Measurements from ENCODE around the gene MAP2K5. TPM values are rescaled to one million over a fixed set of nuclear protein-coding genes. Genes with fewer than 3 reads are reported as not detected.

The MAP2K5 gene
- total RNA-seq, 1 experiment from 2014 or later = 15.0 TPM

DNA sequence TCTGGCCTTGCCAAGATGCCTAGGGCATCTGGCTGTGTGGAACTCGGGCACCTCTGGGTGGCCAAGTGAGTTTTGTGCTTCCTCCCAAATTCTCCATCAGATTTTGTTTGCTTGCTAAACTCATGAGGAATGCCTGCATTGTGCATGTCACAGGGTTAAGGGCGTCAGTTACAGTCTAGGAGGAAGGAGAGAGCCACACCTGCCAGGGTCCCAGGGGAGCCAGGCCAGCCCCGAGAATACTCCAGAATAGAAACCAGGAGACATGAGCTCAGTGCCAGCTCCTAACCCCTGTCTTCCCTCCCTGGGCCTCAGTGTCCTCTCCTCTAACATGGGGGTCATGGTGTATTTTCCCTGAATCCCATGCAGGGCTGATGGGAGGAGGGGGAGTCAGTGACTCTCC, 260.8 kb downstream of the MAP2K5 start:
- Histone ChIP-seq H3K4ac (ENCODE audit: low read depth, low read length) (no peak overlapping the region), H3K14ac (ENCODE audit: insufficient read depth, low read length) (no peak overlapping the region), H3K4me1 (ENCODE audit: insufficient read depth, low read length) (peaks cover 2% of the 10 kb centered on the region; the same call in 1 of the 2 replicates), H2AK5ac (ENCODE audit: insufficient read length, low read length) (no peak overlapping the region), H3K23me2 (ENCODE audit: insufficient read length, low read depth, low read length, poor library complexity, severe bottlenecking) (no peaks in the 10 kb centered on the region), H3K79me2 (ENCODE audit: insufficient read depth, low read length) (no peaks in the 10 kb centered on the region), H3K27me3 (ENCODE audit: insufficient read depth, low read length) (no peaks in the 10 kb centered on the region), H2BK5ac (ENCODE audit: insufficient read length, low read length) (no peak overlapping the region), H2BK20ac (ENCODE audit: low read depth, low read length, poor library complexity, severe bottlenecking) (no peak overlapping the region), H4K8ac (replicated peaks; ENCODE audit: insufficient read length, low read depth, low read length) (no peak overlapping the region), H2BK120ac (ENCODE audit: low read depth, low read length, poor library complexity, severe bottlenecking) (no peak overlapping the region), H3K9me3 (ENCODE audit: control insufficient read depth, low read depth, low read length) (no peaks in the 10 kb centered on the region), H3T11ph (ENCODE audit: low read length) (no peak overlapping the region), H3K27ac (ENCODE audit: insufficient read length, low read depth, low read length) (no peak overlapping the region), H3K4me2 (ENCODE audit: insufficient read depth, insufficient read length, low read length) (no peak overlapping the region), H4K91ac (ENCODE audit: insufficient read length, low read depth, low read length) (no peak overlapping the region), H2BK12ac (ENCODE audit: insufficient read length, low read depth, low read length) (no peak overlapping the region), H3K9ac (ENCODE audit: extremely low read depth, insufficient read length, low read length) (no peak overlapping the region), H3K79me1 (ENCODE audit: insufficient read depth, low read depth, low read length, poor library complexity, severe bottlenecking) (no peaks in the 10 kb centered on the region), H4K5ac (ENCODE audit: insufficient read length, low read depth, low read length) (no peak overlapping the region), H3K18ac (ENCODE audit: insufficient read length, low read depth, low read length) (no peak overlapping the region), H3K23ac (ENCODE audit: insufficient read length, low read depth, low read length) (no peak overlapping the region), H3K56ac (ENCODE audit: insufficient read length, low read depth, low read length) (no peak overlapping the region), H4K20me1 (ENCODE audit: control insufficient read depth, insufficient read depth, insufficient read length) (no peaks in the 10 kb centered on the region), H2BK15ac (ENCODE audit: low read depth, low read length) (no peak overlapping the region), H2AFZ (ENCODE audit: low read length) (no peak overlapping the region)
- H3K36me3 Mint-ChIP-seq (ENCODE audit: insufficient read depth in 1 of 3, low read depth in 3 of 3) = no peaks in the 10 kb centered on the region; a peak in 1 of 7 replicates
- peaks cover 20 to 30% of the 10 kb centered on the region in 2 experiments for H3K4me1 Mint-ChIP-seq
- WGBS (ENCODE audit: extremely low coverage, insufficient read length, low lambda C conversion rate) = no CpG with 5 or more reads among the region's 3 CpGs
- DNase-seq = no peak
- H3K9me3 Mint-ChIP-seq = no peaks in the 10 kb centered on the region
- no peaks in the 10 kb centered on the region; the same call in 1 of the 2 replicates for H3K27me3 Mint-ChIP-seq (ENCODE audit: low read depth)
- H3K4me3 Mint-ChIP-seq = no peak overlapping the region
- TF ChIP-seq, protein P1, sequence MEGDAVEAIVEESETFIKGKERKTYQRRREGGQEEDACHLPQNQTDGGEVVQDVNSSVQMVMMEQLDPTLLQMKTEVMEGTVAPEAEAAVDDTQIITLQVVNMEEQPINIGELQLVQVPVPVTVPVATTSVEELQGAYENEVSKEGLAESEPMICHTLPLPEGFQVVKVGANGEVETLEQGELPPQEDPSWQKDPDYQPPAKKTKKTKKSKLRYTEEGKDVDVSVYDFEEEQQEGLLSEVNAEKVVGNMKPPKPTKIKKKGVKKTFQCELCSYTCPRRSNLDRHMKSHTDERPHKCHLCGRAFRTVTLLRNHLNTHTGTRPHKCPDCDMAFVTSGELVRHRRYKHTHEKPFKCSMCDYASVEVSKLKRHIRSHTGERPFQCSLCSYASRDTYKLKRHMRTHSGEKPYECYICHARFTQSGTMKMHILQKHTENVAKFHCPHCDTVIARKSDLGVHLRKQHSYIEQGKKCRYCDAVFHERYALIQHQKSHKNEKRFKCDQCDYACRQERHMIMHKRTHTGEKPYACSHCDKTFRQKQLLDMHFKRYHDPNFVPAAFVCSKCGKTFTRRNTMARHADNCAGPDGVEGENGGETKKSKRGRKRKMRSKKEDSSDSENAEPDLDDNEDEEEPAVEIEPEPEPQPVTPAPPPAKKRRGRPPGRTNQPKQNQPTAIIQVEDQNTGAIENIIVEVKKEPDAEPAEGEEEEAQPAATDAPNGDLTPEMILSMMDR (conservative IDR thresholded peaks at IDR 0.05) = no peak
- H3K27ac Mint-ChIP-seq = no peak overlapping the region
